Hematopoietic multipotent progenitor cell treated with erythropoietin and hydrocortisone succinate and interleukin-3 and kit ligand, for 15 days (in vitro differentiated cells): ENCODE results near the gene HNRNPL.
"Not testable (repeated sequence)": the region's sequence is repeated elsewhere in the genome, so short reads cannot be mapped to it uniquely, and the experiment has no call there.

Experiments
- DNase-seq: peaks from one replicate; pipeline ENCODE4 v3.0.0-alpha.2; 2015; ENCODE audit warnings: low spot score

The HNRNPL gene

GRCh38 chr19:38801359-38802095, 48.3 kb downstream of the HNRNPL start:
- no peak for DNase-seq

DNA sequence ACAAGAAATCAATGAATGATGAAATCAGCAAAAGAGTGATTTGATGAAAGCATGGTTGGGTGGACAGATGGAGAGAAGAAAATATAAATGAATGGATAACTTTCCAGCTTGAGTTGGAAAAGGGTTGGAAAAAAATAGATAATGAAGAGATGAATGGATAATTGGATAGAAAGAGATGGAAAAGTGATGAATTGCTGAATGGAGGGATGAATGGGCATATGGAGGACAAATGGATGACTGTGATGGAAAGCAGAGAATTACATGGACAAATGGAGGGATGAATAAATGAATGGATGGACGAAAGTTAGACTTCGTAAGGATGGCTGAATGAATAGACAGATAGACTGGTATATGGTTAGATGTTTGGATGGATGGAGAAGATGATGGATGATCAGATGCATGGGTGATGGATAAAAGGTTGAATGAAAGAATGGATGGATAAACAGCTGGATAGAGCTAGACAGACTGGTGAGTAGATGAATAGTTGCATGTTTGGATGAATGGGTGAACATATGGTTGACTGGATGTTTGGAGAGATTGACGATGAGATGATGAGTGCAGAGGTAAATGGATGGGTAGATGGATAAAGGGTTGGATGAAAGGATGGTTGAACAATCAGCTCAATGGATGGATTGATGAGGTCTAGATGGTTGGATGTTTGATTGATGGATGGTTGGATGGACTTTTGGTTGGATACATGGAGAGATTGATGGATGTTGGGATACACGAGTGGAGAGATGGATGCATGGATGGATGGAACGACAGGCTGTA, 49.0 kb downstream of the HNRNPL start:
- no peak for DNase-seq

GRCh38 chr19:38799104-38799503, 50.7 kb downstream of the HNRNPL start:
- DNase-seq = no peak

DNA sequence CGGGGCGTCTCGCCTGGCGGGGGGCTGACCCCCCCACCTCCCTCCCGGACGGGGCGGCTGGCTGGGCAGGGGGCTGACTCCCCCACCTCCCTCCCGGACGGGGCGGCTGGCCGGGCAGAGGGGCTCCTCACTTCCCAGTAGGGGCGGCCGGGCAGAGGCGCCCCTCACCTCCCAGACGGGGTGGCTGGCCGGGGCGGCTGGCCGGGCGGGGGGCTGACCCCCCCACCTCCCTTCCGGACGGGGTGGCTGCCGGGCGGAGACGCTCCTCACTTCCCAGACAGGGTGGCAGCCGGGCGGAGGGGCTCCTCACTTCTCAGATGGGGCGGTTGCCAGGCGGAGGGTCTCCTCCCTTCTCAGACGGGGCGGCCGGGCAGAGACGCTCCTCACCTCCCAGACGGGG, 52.0 kb downstream of the HNRNPL start:
- DNase-seq = not testable (repeated sequence)

DNA sequence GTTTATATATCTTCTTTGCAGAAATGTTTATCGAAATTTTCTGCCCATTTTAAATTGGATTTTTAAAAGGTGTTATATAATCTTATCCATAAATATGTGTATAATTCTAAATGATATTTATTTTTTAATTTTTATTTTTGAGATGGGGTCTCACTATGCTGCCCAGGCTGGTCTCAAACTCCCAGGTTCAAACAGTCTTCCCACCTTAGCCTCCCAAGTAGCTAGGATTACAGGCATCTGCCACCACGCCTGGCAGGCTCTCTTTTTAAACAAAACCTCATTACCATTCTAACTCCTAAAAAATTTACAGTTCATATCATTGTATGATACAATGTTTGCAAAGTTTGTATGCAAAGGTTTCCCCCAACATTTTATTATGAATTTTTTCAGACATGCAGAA, 53.6 kb downstream of the HNRNPL start:
- DNase-seq = no peak

DNA sequence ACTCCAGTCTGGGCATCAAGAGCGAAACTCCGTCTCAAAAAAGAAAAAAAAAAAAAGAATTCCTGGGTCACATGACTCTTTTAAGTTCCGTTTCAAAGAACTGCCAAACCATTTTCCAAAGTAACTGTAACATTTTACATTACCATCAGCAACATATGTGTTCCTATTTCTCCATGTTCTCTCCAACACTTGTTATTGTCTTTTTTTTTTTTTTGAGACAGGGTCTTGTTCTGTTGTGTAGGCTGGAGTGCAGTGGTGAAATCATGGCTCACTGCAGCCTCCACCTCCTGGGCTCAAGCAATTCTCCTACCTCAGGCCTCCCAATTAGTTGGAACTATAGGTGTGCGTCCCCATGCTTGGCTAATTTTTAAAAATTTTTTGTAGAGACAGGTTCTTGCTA, 54.2 kb downstream of the HNRNPL start:
- no peak for DNase-seq

GRCh38 chr19:38793671-38794070, 56.1 kb downstream of the HNRNPL start:
- no peak for DNase-seq

DNA sequence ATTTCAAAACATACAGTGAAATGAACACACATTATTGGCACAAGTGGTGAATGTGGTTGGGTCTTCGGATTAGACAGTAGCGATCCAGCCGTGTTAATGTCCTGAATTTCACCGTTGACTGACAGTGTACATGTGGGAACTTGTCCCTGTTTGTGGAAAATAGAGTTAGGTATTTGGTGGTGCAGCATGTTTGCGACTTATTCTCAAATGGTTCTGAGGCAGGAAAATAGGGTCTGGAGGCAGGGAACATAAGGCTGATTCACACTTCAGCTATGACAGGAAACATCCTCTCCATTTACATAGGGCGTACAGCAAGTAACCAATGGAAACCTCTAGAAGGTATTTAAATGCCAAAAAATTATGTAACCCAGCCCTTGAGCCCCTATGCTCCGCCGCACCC, 56.6 kb downstream of the HNRNPL start:
- no peak for DNase-seq

GRCh38 chr19:38792250-38793111, 57.3 kb downstream of the HNRNPL start:
- DNase-seq = no peak

DNA sequence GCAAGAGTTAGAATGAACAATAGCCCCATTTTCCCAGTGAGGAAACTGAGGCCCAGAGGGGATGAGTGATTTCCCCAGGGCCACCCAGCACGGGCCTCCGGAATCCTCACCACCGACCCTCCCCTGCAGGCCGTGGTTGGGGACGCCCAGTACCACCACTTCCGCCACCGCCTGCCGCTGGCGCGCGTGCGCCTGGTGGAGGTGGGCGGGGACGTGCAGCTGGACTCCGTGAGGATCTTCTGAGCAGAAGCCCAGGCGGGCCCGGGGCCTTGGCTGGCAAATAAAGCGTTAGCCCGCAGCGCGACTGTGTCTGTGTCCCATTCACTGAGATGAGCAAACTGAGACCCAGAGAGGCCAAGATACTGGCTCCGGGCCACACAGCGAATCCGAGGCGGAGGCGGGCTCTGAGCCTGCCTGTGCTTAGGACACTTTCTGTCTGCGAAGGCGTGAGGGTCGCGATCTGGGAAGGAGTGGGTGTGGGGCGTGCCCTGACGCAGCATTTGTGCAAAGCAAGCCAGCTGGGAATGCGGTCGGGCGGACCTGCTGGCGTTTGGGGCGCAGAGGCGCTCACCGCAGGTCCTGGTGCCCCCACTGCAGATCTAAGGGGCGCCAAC, 58.2 kb downstream of the HNRNPL start:
- DNase-seq = not testable (repeated sequence)

DNA sequence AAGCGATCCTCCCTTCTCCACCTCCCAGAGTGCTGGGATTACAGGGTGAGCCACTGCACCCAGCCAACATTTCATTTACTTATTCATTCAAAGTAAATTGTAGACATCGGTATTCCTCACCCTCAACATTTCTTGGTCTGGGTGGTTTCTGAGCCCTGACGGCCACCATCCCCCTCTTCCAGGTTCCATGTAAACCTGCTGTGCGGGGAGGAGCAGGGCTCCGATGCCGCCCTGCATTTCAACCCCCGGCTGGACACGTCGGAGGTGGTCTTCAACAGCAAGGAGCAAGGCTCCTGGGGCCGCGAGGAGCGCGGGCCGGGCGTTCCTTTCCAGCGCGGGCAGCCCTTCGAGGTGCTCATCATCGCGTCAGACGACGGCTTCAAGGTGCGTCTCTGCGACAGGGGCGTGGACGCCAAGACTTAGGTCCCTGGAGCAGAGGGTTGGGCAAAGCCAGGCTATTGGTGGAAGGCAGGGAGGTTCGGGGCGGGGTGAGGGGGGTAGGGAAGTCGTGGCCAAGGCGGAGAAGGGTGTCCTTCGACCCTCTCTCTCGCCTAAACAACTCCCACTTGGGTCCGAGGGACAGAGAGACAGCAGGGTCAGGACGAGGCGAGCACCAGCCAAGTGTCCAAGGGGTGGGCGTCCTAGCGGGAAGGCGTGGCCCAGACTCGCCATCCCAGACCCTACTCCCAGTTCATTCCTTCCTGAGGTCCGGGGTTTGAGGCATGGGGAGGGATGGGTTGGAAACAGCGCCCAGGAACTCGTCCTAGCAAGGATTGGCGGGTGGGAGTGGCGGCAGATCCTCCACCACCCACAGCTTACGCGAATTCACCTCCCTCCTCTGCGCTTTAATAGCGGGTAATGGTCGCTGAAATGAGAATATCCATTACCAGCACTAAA, 59.0 kb downstream of the HNRNPL start:
- not testable (repeated sequence) for DNase-seq

GRCh38 chr19:38788478-38789243, 61.1 kb downstream of the HNRNPL start, which contains the start of gene LGALS7B:
Gene LGALS7B (plus strand): TSS chr19:38789200. CDS start chr19:38789227, 27 bp downstream.
- no peak for DNase-seq

GRCh38 chr19:38786572-38787265, 63.1 kb downstream of the HNRNPL start:
- DNase-seq = no peak
